WERI-Rb-1 (cell line): ENCODE results near the gene ZNF334.

Experiments used
- DNase-seq: peaks from one replicate; pipeline ENCODE4 v3.0.0-alpha.2; 2020
- H3K27ac ChIP-seq: fragments of 250-450 bp; sonication (Bioruptor Pico); 2 replicates; pipeline ENCODE4 v1.5.1; 2020; ENCODE audit warnings: mild to moderate bottlenecking, moderate library complexity
- H3K27me3 ChIP-seq: fragments of 250-450 bp; sonication (Bioruptor Pico); 2 replicates; pipeline ENCODE4 v1.5.1; 2021; ENCODE audit warnings: mild to moderate bottlenecking, low read depth, moderate library complexity; ENCODE audit not compliant: insufficient read depth, severe bottlenecking
- H3K36me3 ChIP-seq: fragments of 250-450 bp; sonication (Bioruptor Pico); 2 replicates; pipeline ENCODE4 v1.5.1; 2020; ENCODE audit warnings: mild to moderate bottlenecking, moderate library complexity
- H3K4me3 ChIP-seq: 2 replicates; pipeline ENCODE4 v1.5.1; 2011; ENCODE audit warnings: low read depth, mild to moderate bottlenecking, control low read depth, low read length
- H3K9me3 ChIP-seq: fragments of 250-450 bp; sonication (Bioruptor Pico); 2 replicates; pipeline ENCODE4 v1.5.1; 2021; ENCODE audit warnings: mild to moderate bottlenecking, moderate library complexity; ENCODE audit not compliant: severe bottlenecking
- CTCF ChIP-seq: IDR thresholded peaks from 2 replicates; pipeline ENCODE4 v1.5.1; 2011; ENCODE audit warnings: low read depth, mild to moderate bottlenecking, control low read depth, inconsistent platforms, low read length

Gene ZNF334

GRCh38 chr20:46547995-46548394 is 34.6 kb upstream of the ZNF334 start:
- Histone ChIP-seq H3K9me3 (no peaks in the 10 kb centered on the region), H3K27me3 (no peaks in the 10 kb centered on the region), H3K27ac (no peak overlapping the region), H3K36me3 (no peaks in the 10 kb centered on the region), H3K4me3 (no peak overlapping the region)
- TF ChIP-seq CTCF = no peak
- no peak for DNase-seq

- no peaks in the 10 kb centered on the region for H3K36me3 ChIP-seq
- H3K4me3 ChIP-seq = no peak overlapping the region
- DNase-seq = no peak
- TF ChIP-seq CTCF = no peak
- no peaks in the 10 kb centered on the region for H3K9me3 ChIP-seq
- H3K27ac ChIP-seq = no peak overlapping the region
- H3K27me3 ChIP-seq = no peaks in the 10 kb centered on the region
These were observed 33.6 kb upstream of the ZNF334 start for GRCh38 chr20:46546936-46547335.

GRCh38 chr20:46546298-46546697 is 32.9 kb upstream of the ZNF334 start:
- no peak overlapping the region for H3K27ac ChIP-seq
- no peak for TF ChIP-seq CTCF
- DNase-seq = no peak
- H3K9me3 ChIP-seq = no peaks in the 10 kb centered on the region
- H3K27me3 ChIP-seq = no peaks in the 10 kb centered on the region
- H3K4me3 ChIP-seq = no peak overlapping the region
- H3K36me3 ChIP-seq = no peaks in the 10 kb centered on the region

- Histone ChIP-seq H3K4me3 (no peak overlapping the region), H3K9me3 (no peaks in the 10 kb centered on the region), H3K27me3 (no peaks in the 10 kb centered on the region), H3K36me3 (no peaks in the 10 kb centered on the region), H3K27ac (no peak overlapping the region)
- TF ChIP-seq CTCF = no peak
- DNase-seq = no peak
These were observed 32.4 kb upstream of the ZNF334 start for GRCh38 chr20:46545827-46546138.

GRCh38 chr20:46545077-46545826 is 31.9 kb upstream of the ZNF334 start:
- TF ChIP-seq CTCF = no peak
- Histone ChIP-seq H3K9me3 (no peaks in the 10 kb centered on the region), H3K36me3 (no peaks in the 10 kb centered on the region), H3K27me3 (no peaks in the 10 kb centered on the region), H3K4me3 (no peak overlapping the region), H3K27ac (no peak overlapping the region)
- DNase-seq = no peak

GRCh38 chr20:46544576-46544975 is 31.2 kb upstream of the ZNF334 start:
- H3K9me3 ChIP-seq = no peaks in the 10 kb centered on the region
- no peak overlapping the region for H3K4me3 ChIP-seq
- H3K27ac ChIP-seq = no peak overlapping the region
- no peaks in the 10 kb centered on the region for H3K27me3 ChIP-seq
- no peak for DNase-seq
- no peaks in the 10 kb centered on the region for H3K36me3 ChIP-seq
- TF ChIP-seq CTCF = no peak
